OCI-LY1 (cell line): ENCODE data around the gene ZNF195.
"Not testable (repeated sequence)": the region's sequence is repeated elsewhere in the genome, so short reads cannot be mapped to it uniquely, and the experiment has no call there.

Source experiments
- H2AFZ ChIP-seq: fragments of 200-600 bp; sonication (generic), shearing (Covaris generic); 2 replicates; pipeline ENCODE4 v1.6.0; 2014; ENCODE audit warnings: antibody characterized with exemption, mild to moderate bottlenecking, low read length
- H3F3A ChIP-seq: fragments of 200-600 bp; sonication (generic), shearing (Covaris generic); 2 replicates; pipeline ENCODE4 v1.6.0; 2014; ENCODE audit warnings: mild to moderate bottlenecking, antibody characterized with exemption, low read length, moderate library complexity; ENCODE audit not compliant: insufficient read depth
- H3K27ac ChIP-seq: fragments of 200-600 bp; sonication (generic); 2 replicates; pipeline ENCODE4 v1.5.1; 2014; ENCODE audit warnings: low read length, mixed run types, mild to moderate bottlenecking, low read depth; ENCODE audit not compliant: poor library complexity, severe bottlenecking
- H3K27me3 ChIP-seq: fragments of 200-600 bp; sonication (generic); 2 replicates; pipeline ENCODE4 v1.6.0; 2014; ENCODE audit warnings: antibody characterized with exemption, mild to moderate bottlenecking, low read length, moderate library complexity; ENCODE audit not compliant: insufficient read depth
- H3K36me3 ChIP-seq: fragments of 200-600 bp; sonication (generic); 2 replicates; pipeline ENCODE4 v1.6.1; 2014; ENCODE audit warnings: mild to moderate bottlenecking, antibody characterized with exemption, low read length, moderate library complexity, mixed read lengths; ENCODE audit not compliant: insufficient read depth
- H3K4me1 ChIP-seq: fragments of 200-600 bp; sonication (generic); 2 replicates; pipeline ENCODE4 v1.5.1; 2014; ENCODE audit warnings: mild to moderate bottlenecking, low read length, moderate library complexity; ENCODE audit not compliant: insufficient read depth, severe bottlenecking
- H3K4me2 ChIP-seq: fragments of 200-600 bp; sonication (generic), shearing (Covaris generic); 2 replicates; pipeline ENCODE4 v1.6.1; 2014; ENCODE audit warnings: low read length
- H3K4me3 ChIP-seq: fragments of 200-600 bp; sonication (generic); 2 replicates; pipeline ENCODE4 v1.5.1; 2014; ENCODE audit warnings: low read length, low read depth, mild to moderate bottlenecking, mixed read lengths; ENCODE audit not compliant: poor library complexity, severe bottlenecking
- H3K79me2 ChIP-seq: fragments of 200-600 bp; shearing (Covaris generic); 2 replicates; pipeline ENCODE4 v1.6.1; 2016; ENCODE audit warnings: mixed run types, low read length, mixed read lengths; ENCODE audit not compliant: insufficient read depth
- H3K9ac ChIP-seq: fragments of 200-600 bp; sonication (generic), shearing (Covaris generic); 2 replicates; pipeline ENCODE4 v1.6.1; 2014; ENCODE audit warnings: mild to moderate bottlenecking, low read length, mixed read lengths
- H3K9me2 ChIP-seq: fragments of 200-600 bp; sonication (generic), shearing (Covaris generic); 2 replicates; pipeline ENCODE4 v1.6.1; 2014; ENCODE audit warnings: low read depth, mild to moderate bottlenecking, low read length, mixed read lengths
- H3K9me3 ChIP-seq: fragments of 200-600 bp; shearing (Covaris generic); 2 replicates; pipeline ENCODE4 v1.6.1; 2014; ENCODE audit warnings: low read length, mixed read lengths
- H4K20me1 ChIP-seq: fragments of 200-600 bp; sonication (generic), shearing (Covaris generic); 2 replicates; pipeline ENCODE4 v1.6.0; 2016; ENCODE audit warnings: mild to moderate bottlenecking, low read length; ENCODE audit not compliant: insufficient read depth
- CTCF ChIP-seq: fragments of 200-600 bp; sonication (generic), shearing (Covaris generic); IDR thresholded peaks from 2 replicates; pipeline ENCODE4 v1.5.1; 2017; ENCODE audit warnings: mild to moderate bottlenecking, antibody characterized with exemption, low read length, moderate library complexity, mixed read lengths
- EZH2 ChIP-seq: fragments of 200-600 bp; sonication (generic), shearing (Covaris generic); IDR thresholded peaks from 2 replicates; pipeline ENCODE4 v1.8.0; 2017; ENCODE audit warnings: borderline replicate concordance, mixed run types, mild to moderate bottlenecking, antibody characterized with exemption, low read length, moderate library complexity, mixed read lengths

The ZNF195 gene

GRCh38 chr11:3378426-3379423 is at the start of gene ZNF195:
TSS of gene ZNF195 (minus strand) at chr11:3379146. CDS start at chr11:3379040, 106 bp downstream.
- no peak for TF ChIP-seq CTCF
- TF ChIP-seq EZH2, result no peak
- peaks cover 43% of the 10 kb centered on the region for H3K79me2 ChIP-seq

GRCh38 chr11:3428076-3428475 is 49.1 kb upstream of the ZNF195 start:
- H3K27ac ChIP-seq, H3K4me2 ChIP-seq, H3F3A ChIP-seq, H4K20me1 ChIP-seq, H3K9ac ChIP-seq, H3K27me3 ChIP-seq, H3K9me2 ChIP-seq, H3K4me3 ChIP-seq, H3K36me3 ChIP-seq, H3K9me3 ChIP-seq, H3K79me2 ChIP-seq, H3K4me1 ChIP-seq, H2AFZ ChIP-seq: not testable (repeated sequence)

More at GRCh38 chr11:3378426-3379423, at the start of gene ZNF195:
- Histone ChIP-seq H3K4me3 (peak within 1 kb of the TSS; percentile 81), H4K20me1 (no peaks in the 10 kb centered on the region), H3K4me2 (peak within 1 kb of the TSS; percentile 42), H3K27me3 (no peaks in the 10 kb centered on the region), H3K36me3 (peaks cover 41% of the 10 kb centered on the region), H3K27ac (peak within 1 kb of the TSS; percentile 33), H3K9me3 (peaks cover 42% of the 10 kb centered on the region), H3K9me2 (no peaks in the 10 kb centered on the region), H3K9ac (peak within 1 kb of the TSS; percentile 84), H3F3A (no peaks in the 10 kb centered on the region), H3K4me1 (peaks cover 11% of the 10 kb centered on the region), H2AFZ (peak within 1 kb of the TSS; percentile 87; the same call in 1 of the 2 replicates)

- H3K36me3 ChIP-seq, H3K4me1 ChIP-seq, H3K9me3 ChIP-seq, H3F3A ChIP-seq, H3K4me3 ChIP-seq, H3K9me2 ChIP-seq, H4K20me1 ChIP-seq, H3K79me2 ChIP-seq, H3K4me2 ChIP-seq, H3K9ac ChIP-seq, H3K27me3 ChIP-seq, H2AFZ ChIP-seq, H3K27ac ChIP-seq: not testable (repeated sequence)
Observed at GRCh38 chr11:3426541-3426940, 47.6 kb upstream of the ZNF195 start.

GRCh38 chr11:3423928-3424327 is 45.0 kb upstream of the ZNF195 start:
- not testable (repeated sequence) for H3K27ac ChIP-seq, H3K4me2 ChIP-seq, H3K9me3 ChIP-seq, H3K4me1 ChIP-seq, H3K36me3 ChIP-seq, H3K79me2 ChIP-seq, H3F3A ChIP-seq, H3K4me3 ChIP-seq, H3K27me3 ChIP-seq, H4K20me1 ChIP-seq, H2AFZ ChIP-seq, H3K9me2 ChIP-seq, H3K9ac ChIP-seq

- H3K4me1 ChIP-seq, H3K27me3 ChIP-seq, H3K79me2 ChIP-seq, H2AFZ ChIP-seq, H4K20me1 ChIP-seq, H3K36me3 ChIP-seq, H3F3A ChIP-seq, H3K9me2 ChIP-seq, H3K9me3 ChIP-seq, H3K9ac ChIP-seq, H3K27ac ChIP-seq: not testable (repeated sequence)
- H3K4me2 ChIP-seq, result peak overlapping the region; percentile 48; the same call in 1 of the 2 replicates
- peak overlapping the region; percentile 64 for H3K4me3 ChIP-seq
Observed at GRCh38 chr11:3423138-3423731, 44.3 kb upstream of the ZNF195 start.

GRCh38 chr11:3422380-3423137 is 43.6 kb upstream of the ZNF195 start:
- H3K4me1 ChIP-seq, H3K36me3 ChIP-seq, H3F3A ChIP-seq, H3K9me3 ChIP-seq, H3K79me2 ChIP-seq, H3K27me3 ChIP-seq, H4K20me1 ChIP-seq, H3K27ac ChIP-seq, H2AFZ ChIP-seq, H3K9me2 ChIP-seq: not testable (repeated sequence)
- Histone ChIP-seq H3K4me2 (peak overlapping the region; percentile 93), H3K9ac (peak overlapping the region; percentile 65), H3K4me3 (peak overlapping the region; percentile 64)
